ENCODE data around the gene RPH3AL.
A peak's percentile ranks its signal among the peaks of the same experiment; 100 is the strongest.

Gene RPH3AL

GRCh38 chr17:313911-314613 is 38.5 kb downstream of the RPH3AL start:
- DNase-seq, result no peak

- DNase-seq, result no peak
Observed at GRCh38 chr17:313231-313630, 39.4 kb downstream of the RPH3AL start.

- DNase-seq, result no peak
Observed at GRCh38 chr17:312476-313148, 40.0 kb downstream of the RPH3AL start.

- DNase-seq, result no peak
Observed at GRCh38 chr17:311119-311782, 41.4 kb downstream of the RPH3AL start.

GRCh38 chr17:310111-311010 is 42.2 kb downstream of the RPH3AL start:
- no peak for DNase-seq

GRCh38 chr17:309361-309888 is 43.2 kb downstream of the RPH3AL start:
- DNase-seq, result peak; percentile 20

GRCh38 chr17:307741-308507 is 44.7 kb downstream of the RPH3AL start:
- DNase-seq, result no peak

- DNase-seq, result no peak
Observed at GRCh38 chr17:307295-307691, 45.3 kb downstream of the RPH3AL start.

GRCh38 chr17:306536-307294 is 45.9 kb downstream of the RPH3AL start:
- no peak for DNase-seq

- no peak for DNase-seq
Observed at GRCh38 chr17:306116-306515, 46.5 kb downstream of the RPH3AL start.

GRCh38 chr17:305090-305976 is 47.3 kb downstream of the RPH3AL start:
- no peak for DNase-seq

GRCh38 chr17:304461-304860 is 48.1 kb downstream of the RPH3AL start:
- no peak for DNase-seq

- DNase-seq, result no peak
Observed at GRCh38 chr17:303168-303567, 49.4 kb downstream of the RPH3AL start.

- no peak for DNase-seq
Observed at GRCh38 chr17:302300-302698, 50.3 kb downstream of the RPH3AL start.

- DNase-seq, result no peak
Observed at GRCh38 chr17:301681-302299, 50.8 kb downstream of the RPH3AL start.

- DNase-seq, result no peak
Observed at GRCh38 chr17:300881-301280, 51.7 kb downstream of the RPH3AL start.

GRCh38 chr17:299546-299945 is 53.1 kb downstream of the RPH3AL start:
- no peak for DNase-seq

- no peak for DNase-seq
Observed at GRCh38 chr17:298791-299450, 53.7 kb downstream of the RPH3AL start.

- DNase-seq, result no peak
Observed at GRCh38 chr17:297758-298157, 54.8 kb downstream of the RPH3AL start.
